EL (cell line): ENCODE measurements around the gene ADAMTS7.
"Not testable (repeated sequence)": the region's sequence is repeated elsewhere in the genome, so short reads cannot be mapped to it uniquely, and the experiment has no call there.

ENCODE experiments used
- DNase-seq: peaks from one replicate; pipeline ENCODE4 v3.0.0-alpha.2; 2016

Gene ADAMTS7

DNA sequence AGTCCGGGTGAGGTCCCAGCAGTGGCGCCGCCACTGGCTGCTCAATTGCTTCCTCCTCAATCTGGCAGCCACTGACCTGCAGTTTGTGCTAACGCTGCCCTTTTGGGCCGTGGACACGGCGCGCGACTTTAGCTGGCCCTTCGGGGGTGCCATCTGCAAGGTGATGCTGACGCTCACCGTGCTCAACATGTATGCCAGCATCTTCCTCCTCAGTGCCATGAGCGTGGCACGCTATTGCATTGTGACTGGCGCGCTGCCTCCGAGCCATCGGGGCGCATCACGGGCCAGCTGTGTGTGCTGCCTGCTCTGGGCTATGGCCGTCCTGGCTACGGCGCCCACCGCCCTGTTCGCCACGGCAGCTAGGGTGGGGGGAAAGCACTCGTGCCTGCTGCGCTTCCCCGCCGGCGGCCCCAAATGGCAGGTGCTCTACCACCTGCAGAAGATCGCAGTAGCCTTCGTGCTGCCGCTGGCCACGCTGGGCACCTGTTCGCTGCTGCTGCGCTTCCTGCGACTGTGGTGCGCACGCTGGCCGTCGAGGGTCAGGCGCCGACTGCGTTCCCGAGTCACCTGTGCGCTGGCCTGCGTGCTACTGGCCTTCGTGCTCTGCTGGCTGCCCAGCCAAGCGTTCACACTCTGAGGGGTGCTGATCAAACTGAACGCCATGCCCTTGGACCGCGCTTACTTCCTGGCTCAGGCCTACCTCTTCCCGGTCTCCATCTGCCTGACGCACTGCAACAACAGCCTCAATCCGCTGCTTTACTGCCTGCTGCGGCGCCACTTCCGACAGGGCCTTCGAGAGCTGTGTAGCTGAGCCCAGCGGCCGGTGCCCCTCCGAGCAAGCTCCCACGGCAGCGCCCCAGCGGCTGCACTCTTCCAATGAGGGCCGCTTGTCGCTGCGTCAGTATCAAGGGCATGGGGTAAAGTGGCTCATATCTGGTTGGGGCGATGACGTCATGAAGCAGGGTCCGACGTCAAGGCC is 20.3 kb upstream of the ADAMTS7 start:
- DNase-seq: no peak

DNA sequence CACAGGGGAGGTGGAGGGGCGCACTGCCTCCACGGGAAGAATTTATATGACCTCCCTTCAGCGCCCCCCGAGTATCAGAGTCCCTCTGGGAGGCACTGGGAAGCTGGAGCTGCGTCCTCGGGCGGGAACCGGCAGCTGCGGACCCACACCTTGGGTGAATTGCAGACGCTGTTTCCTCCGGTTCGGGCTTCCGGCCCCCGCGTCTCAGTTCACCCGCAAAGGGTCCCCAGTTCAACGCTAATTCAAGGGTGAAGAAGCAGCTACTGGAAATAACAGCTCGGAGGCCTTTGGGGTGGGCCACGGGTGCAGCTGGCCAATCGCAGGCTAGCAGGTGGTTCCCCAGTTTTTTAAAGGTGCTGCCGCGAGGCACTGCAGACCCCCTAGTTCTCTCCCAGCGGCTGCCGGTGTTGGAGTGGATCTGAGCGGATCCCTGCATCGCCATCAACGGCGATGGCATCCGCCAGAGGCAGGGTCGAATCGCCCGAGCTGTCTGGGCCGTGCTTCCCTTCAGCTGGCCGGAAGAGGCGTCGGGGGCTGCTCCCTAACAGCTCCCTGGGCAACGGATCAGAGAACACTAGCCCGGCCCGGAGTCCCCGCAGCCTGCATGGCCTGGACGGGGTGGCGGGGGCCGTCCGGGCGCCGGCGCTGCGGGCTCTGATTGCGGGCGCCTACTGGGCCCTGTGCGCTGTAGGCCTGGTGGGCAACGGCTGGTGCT is 19.4 kb upstream of the ADAMTS7 start:
- no peak for DNase-seq

DNA sequence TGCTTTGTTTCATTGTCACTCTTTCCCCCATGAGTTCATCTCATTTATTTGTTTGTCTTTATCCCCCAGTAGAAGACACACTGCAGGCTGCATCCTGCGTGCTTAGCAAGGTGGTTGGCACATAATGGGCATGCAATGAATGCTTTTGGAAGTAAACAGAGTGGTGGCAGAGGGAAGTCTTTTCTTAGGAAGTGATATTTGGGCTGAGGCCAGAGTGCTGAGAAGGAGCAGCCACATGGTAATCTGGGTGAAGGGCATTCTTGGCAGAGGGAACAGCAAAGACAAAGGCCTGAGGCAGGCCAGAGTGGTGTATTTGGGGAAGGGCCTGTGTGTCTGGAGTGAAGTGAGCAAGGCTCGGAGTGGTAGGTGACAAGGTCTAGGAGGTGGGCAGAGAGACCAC is 17.7 kb upstream of the ADAMTS7 start:
- no peak for DNase-seq

GRCh38 chr15:78822514-78822913 is 11.2 kb upstream of the ADAMTS7 start:
- DNase-seq: no peak

GRCh38 chr15:78811825-78812183 is 540 bp upstream of the ADAMTS7 start:
- no peak for DNase-seq

GRCh38 chr15:78810362-78811123 is 721 bp downstream of the ADAMTS7 start:
- peak; percentile 49 for DNase-seq

- DNase-seq: no peak
These were observed 1.3 kb downstream of the ADAMTS7 start for GRCh38 chr15:78810003-78810361.

DNA sequence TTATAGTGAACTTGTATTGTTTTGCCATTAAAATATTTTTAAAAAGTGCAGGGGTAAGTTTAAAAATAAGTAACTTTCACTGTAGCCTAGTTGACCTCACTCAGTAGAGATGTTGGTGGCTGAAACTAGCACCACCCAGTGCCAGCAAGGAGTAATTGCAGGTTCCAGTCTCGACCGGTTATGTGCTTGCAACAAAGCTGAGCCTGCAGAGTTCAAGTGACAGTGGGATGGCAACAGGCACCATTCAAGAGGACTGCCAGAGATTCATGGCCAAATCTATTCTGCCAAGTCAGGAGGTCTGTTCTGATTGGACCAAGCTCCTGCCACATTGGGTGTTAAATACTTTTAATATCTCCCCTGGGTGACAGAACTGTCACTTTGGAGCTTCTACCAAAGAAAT is 2.7 kb downstream of the ADAMTS7 start:
- DNase-seq: peak; percentile 36

- DNase-seq: no peak
These were observed 3.9 kb downstream of the ADAMTS7 start for GRCh38 chr15:78807359-78807758.

- no peak for DNase-seq
These were observed 6.9 kb downstream of the ADAMTS7 start for GRCh38 chr15:78804391-78804792.

GRCh38 chr15:78800806-78801205 is 10.5 kb downstream of the ADAMTS7 start:
- no peak for DNase-seq

DNA sequence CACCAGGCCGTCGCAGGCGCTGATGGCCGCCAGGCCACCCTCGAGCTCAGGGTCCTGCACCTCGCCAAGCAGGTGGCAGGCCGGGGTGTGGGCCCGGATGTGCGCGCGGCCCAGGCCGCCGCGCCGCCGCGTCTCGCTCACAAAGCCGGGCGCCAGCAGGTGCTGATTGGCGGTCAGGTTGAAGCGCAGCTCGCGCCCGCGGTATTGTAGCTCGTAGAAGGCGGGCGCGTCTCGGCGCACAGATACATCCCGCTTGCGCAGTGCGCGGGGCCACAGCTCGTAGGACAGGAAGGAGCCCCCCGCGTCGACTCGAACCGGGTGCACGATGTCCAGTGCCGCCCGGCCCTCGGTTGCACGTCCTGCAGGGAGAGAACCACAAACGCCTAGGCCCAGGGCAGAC is 11.1 kb downstream of the ADAMTS7 start:
- no peak for DNase-seq

DNA sequence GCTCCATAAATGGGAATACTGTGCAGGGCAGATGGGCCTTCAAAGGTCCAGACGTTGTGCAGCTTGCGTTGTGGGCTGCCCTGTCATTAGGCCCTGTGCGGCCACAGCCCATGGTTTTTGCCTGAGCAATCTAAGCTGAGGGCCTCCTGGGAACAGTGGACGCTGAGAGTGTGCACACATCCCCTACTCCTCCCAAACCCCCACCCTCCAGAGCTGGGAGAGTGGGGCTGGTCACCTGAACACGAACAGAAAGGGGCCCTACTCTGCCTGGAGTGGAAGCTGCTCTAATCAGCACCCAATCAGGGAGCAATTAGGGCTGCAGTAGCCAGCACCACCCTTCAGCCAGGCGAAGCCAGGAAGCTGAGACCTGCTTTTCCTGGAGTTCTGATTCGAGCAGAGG is 12.2 kb downstream of the ADAMTS7 start:
- not testable (repeated sequence) for DNase-seq

- DNase-seq: peak; percentile 82
These were observed 12.9 kb downstream of the ADAMTS7 start for GRCh38 chr15:78798355-78798754.

DNA sequence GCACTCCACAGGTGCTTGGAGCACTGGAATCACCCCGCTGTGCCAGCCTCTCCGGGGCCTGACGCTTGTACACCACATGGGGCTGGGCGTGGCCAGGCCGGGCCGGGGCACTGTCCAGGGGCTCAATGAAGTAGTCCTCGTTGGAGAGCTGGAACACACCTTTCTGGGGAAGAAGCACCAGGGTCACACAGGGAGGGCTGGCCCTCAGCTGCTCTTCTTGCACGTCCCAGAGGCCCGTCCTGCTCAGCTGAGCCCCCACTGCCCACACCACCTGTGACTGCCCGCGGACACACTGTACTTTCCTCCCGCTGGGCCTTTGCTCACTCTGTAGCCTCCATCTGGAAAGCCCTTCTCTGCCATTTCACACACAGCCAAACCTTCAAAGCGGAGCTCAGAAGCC is 13.3 kb downstream of the ADAMTS7 start:
- DNase-seq: no peak

DNA sequence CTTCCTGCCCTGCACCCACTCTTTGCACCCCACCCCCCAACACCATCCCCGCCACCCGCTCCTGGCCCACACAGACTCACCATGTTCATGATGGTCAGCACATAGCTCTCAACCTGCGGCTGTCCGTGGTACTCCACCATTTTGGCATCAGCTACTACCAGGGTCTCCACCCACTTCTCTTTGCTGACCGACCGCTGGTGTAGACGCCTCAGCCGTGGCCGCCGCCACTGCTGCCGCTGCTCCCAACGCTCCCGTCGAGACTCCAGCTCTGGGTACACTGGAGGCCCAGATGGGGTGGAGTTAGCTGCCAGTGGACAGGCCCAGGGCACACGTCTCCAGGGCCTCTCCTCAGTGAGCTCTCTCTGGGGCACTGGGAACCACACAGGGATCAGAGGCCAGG is 14.8 kb downstream of the ADAMTS7 start:
- no peak for DNase-seq

DNA sequence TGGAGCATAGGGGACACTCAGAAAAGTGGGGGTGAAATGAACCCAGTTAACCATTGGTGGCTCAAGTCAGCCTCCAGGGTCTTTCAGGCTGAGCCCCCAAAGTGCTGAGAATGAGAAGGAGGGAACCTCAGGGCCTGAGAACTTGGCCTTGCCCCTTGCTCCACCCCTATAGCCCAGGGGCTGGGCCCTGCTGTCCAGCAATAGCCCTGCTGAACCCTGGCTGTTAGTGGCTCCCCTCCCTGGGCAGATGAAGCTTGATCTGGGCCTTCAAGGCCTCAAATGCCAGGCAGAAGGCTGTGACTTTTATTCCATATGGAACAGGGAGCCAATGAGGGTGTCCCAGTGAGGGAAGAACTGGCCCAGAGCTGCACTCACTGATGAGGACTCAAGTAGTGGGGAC is 16.2 kb downstream of the ADAMTS7 start:
- DNase-seq: no peak

DNA sequence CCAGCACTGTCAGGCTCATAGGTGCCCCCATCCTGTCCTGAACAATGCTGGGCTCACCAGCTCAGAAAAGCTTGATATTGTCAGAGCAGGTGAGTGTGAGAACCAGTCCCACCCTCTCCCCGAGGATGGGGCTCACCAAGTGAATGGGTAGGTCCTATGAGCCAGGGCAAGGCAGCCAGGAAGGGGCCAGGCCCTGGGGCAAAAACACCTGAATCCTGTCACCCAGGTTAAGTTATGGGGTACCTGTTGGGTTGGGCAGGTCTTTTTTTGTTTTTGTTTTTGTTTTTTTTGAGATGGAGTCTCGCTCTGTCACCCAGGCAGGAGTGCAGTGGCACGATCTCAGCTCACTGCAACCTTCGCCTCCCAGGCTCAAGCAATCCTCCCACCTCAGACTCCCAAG is 16.8 kb downstream of the ADAMTS7 start:
- not testable (repeated sequence) for DNase-seq

GRCh38 chr15:78791357-78791756 is 19.9 kb downstream of the ADAMTS7 start:
- DNase-seq: no peak

DNA sequence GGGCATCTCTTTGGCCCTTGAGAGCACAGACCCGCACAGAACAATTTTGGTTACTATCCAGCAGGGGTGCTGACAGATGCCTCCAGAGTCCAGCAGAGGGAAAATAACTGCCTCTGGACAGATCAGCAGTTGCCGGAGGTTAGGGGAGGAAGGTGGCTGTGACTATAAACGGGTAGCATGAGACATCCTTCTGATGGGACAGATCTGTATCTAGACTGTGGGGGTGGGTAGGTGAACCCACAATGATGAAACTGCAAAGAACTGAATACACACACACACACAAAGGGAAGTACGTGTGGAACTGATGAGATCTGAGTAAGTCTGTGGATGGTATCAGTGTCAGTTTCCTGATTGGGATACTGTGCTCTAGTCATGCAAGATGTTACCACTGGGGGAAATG is 21.2 kb downstream of the ADAMTS7 start:
- no peak for DNase-seq

- DNase-seq: no peak
These were observed 21.6 kb downstream of the ADAMTS7 start for GRCh38 chr15:78789615-78790014.

DNA sequence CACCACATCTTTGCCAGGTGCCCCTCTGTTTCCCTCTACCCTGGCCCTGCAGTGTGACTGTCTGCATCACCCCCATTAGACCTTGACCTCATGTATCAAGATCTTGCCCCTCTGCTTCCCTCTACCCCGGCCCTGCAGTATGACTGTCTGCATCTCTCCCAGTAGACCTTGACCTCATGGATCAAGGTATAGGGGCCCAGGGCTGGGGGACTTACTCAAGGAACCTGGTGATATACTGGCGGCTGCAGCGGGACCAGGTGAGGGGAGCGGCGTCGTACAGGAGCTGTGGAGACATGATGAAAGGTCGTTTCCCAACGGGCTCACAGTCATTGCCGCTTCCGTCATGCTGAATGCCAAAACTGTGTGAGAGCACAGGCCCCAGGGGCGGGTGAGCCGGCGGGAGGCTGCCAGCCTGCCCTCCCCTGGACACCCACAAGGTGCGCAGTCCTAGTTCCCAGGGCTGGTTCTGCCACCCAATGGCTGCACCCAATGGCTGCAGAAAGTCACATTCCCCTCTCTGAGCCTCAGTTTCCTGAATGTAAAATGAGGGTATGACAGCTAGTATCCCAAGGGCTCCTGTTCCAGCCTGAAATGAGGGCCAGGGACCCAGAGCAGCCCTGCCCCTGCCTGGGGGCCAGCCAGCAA is 23.1 kb downstream of the ADAMTS7 start:
- DNase-seq: no peak

GRCh38 chr15:78782402-78782801 is 28.9 kb downstream of the ADAMTS7 start:
- not testable (repeated sequence) for DNase-seq
